Kidney (tissue), 22 donors: ENCODE results near the gene DCLK1. TPM values are rescaled to one million over a fixed set of nuclear protein-coding genes. Genes with fewer than 3 reads are reported as not detected.

Experiments used
- DNase-seq, 5 donors: peaks; one replicate each; pipeline ENCODE4 v3.0.0-alpha.2; 2013 to 2020
- FAIRE-seq: peaks from 2 replicates; lab custom pipeline; 2012; peaks lifted over from hg19 to GRCh38; lab: Jason Lieb, UNC
- H3K27ac ChIP-seq, 2 donors: one replicate each; pipeline ENCODE4 v1.7.0; 2013; ENCODE audit warnings: low read depth in 2 of 2, low read length in 2 of 2, inconsistent platforms in 1 of 2
- H3K27me3 ChIP-seq: one replicate; pipeline ENCODE4 v1.7.1; 2013; ENCODE audit warnings: low read length, inconsistent platforms; ENCODE audit not compliant: control insufficient read depth, insufficient read depth
- H3K36me3 ChIP-seq, 3 donors: one replicate each; pipeline versions ENCODE4 v1.7.0 to v1.7.1; 2013; ENCODE audit warnings: low read length in 3 of 3, control low read depth in 1 of 3, inconsistent platforms in 1 of 3; ENCODE audit not compliant: insufficient read depth in 3 of 3, control insufficient read depth in 2 of 3
- H3K4me1 ChIP-seq, 3 donors: one replicate each; pipeline versions ENCODE4 v1.7.0 to v1.7.1; 2013; ENCODE audit warnings: low read length in 3 of 3, inconsistent platforms in 1 of 3, low read depth in 1 of 3; ENCODE audit not compliant: control insufficient read depth in 2 of 3, insufficient read depth in 2 of 3
- H3K4me3 ChIP-seq, 3 donors: one replicate each; pipeline versions ENCODE4 v1.7.0 to v1.8.1; 2013; ENCODE audit warnings: low read length in 3 of 3, control low read depth in 1 of 3, inconsistent platforms in 1 of 3
- H3K9ac ChIP-seq, 3 donors: one replicate each; pipeline versions ENCODE4 v1.7.0 to v1.7.1; 2013; ENCODE audit warnings: low read length in 3 of 3, control low read depth in 1 of 3, inconsistent platforms in 1 of 3
- H3K9me3 ChIP-seq, 3 donors: one replicate each; pipeline versions ENCODE4 v1.7.0 to v1.7.1; 2013; ENCODE audit warnings: low read length in 3 of 3, control low read depth in 1 of 3, inconsistent platforms in 1 of 3; ENCODE audit not compliant: control insufficient read depth in 2 of 3, insufficient read depth in 1 of 3
- CTCF ChIP-seq: IDR thresholded peaks from 3 replicates; pipeline ENCODE4 v1.5.1; 2012; ENCODE audit warnings: mild to moderate bottlenecking, moderate library complexity, borderline replicate concordance; ENCODE audit not compliant: insufficient read depth; ENCODE audit errors: extremely low read depth
- intact Hi-C: fragments of 100-400 bp; cut with DNase I; formaldehyde crosslinking; loops from one replicate; pipeline ENCODE4 v1.11.1; 2022
- long read RNA-seq, 10 donors: library from polyadenylated mRNA in 1 of 10; unstranded in 1 of 10; transcript quantifications; one replicate each; pipeline ENCODE4 v2.0.0 and lab custom pipeline, GENCODE V29; 2021 to 2026
- polyA plus RNA-seq: library from polyadenylated mRNA; stranded (reverse); fragments of 350-450 nt; fragmentation: Illumina TruSeq; extraction: RNeasy Lipid Tissue Mini Kit (QIAGEN cat#74804); gene quantifications from one replicate; pipeline ENCODE4 v1.2.3, GENCODE V29; 2014; ENCODE audit warnings: low read depth, low replicate concordance; ENCODE audit not compliant: insufficient read depth
- total RNA-seq: library from RNA; stranded (reverse); fragmentation: NEBNext Ultra II Directional; extraction: Animal tissue kit (Norgen Biotek cat#: 25700); gene quantifications from one replicate; pipeline ENCODE4 v1.2.1, GENCODE V29; 2021
- donor health status: control.
- donor health status: control.
- donor health status: control.
- donor health status: control.
- donor health status: control.
- donor health status: DM: yes; HTN: yes; CAD: no.
- donor health status: Normal renal cell carcinoma (clear cell type).

DCLK1 gene
- total RNA-seq (8.3 TPM), polyA plus RNA-seq (0.73 TPM)
- long read RNA-seq, donor 1 = 0 reads
- long read RNA-seq, donor 2 = 0 reads
- long read RNA-seq, donor 3 = 0 reads
- long read RNA-seq, donor 4, partial matches to known transcripts = 0 of 1 reads
- long read RNA-seq, donor 4, other reads (novel, unspliced or antisense) = 0 of 1 reads
- long read RNA-seq, donor 5 = 0 reads
- long read RNA-seq, donor 6 = 0 reads
- long read RNA-seq, donor 7, partial matches to known transcripts = 1 of 9 reads
- long read RNA-seq, donor 7, other reads (novel, unspliced or antisense) = 5 of 9 reads
- long read RNA-seq, donor 8 = 0 reads
- long read RNA-seq, donor 9, partial matches to known transcripts = 0 of 1 reads
- long read RNA-seq, donor 9, other reads (novel, unspliced or antisense) = 0 of 1 reads
- long read RNA-seq, donor 10, partial matches to known transcripts = 0 of 1 reads
- long read RNA-seq, donor 10, other reads (novel, unspliced or antisense) = 0 of 1 reads

GRCh38 chr13:36131222-36131930, at the start of gene DCLK1:
Gene DCLK1, minus strand, starts transcription at chr13:36131382.
- Histone ChIP-seq H3K4me1 (no peaks in the 10 kb centered on the region), H3K4me3 (peak within 1 kb of the TSS in 2 of 3 donors; percentile 34 to 44), H3K9ac (no peak within 1 kb of the TSS), H3K36me3 (no peaks in the 10 kb centered on the region), H3K27ac (no peak within 1 kb of the TSS), H3K27me3 (peaks cover 4% of the 10 kb centered on the region), H3K9me3 (no peaks in the 10 kb centered on the region)
- intact Hi-C loops = no loop called here
- FAIRE-seq (no peak), DNase-seq (peak; percentile 67 to 83 (median 80))
- TF ChIP-seq CTCF = no peak

GRCh38 chr13:36175621-36176020, 44.4 kb upstream of the DCLK1 start:
- intact Hi-C loops = no loop called here
- TF ChIP-seq CTCF = no peak
- no peak overlapping the region for H3K9ac ChIP-seq
- no peak for FAIRE-seq
- no peaks in the 10 kb centered on the region for H3K4me1 ChIP-seq
- no peak overlapping the region for H3K27ac ChIP-seq
- no peak overlapping the region for H3K4me3 ChIP-seq
- H3K9me3 ChIP-seq = no peaks in the 10 kb centered on the region
- no peaks in the 10 kb centered on the region for H3K27me3 ChIP-seq
- DNase-seq = no peak
- H3K36me3 ChIP-seq = no peaks in the 10 kb centered on the region

- H3K36me3 ChIP-seq = no peaks in the 10 kb centered on the region
- FAIRE-seq = no peak
- no peaks in the 10 kb centered on the region for H3K4me1 ChIP-seq
- no peak for DNase-seq
- H3K9ac ChIP-seq = no peak overlapping the region
- no peak for TF ChIP-seq CTCF
- intact Hi-C loops = no loop called here
- H3K27me3 ChIP-seq = no peaks in the 10 kb centered on the region
- no peaks in the 10 kb centered on the region for H3K9me3 ChIP-seq
- H3K27ac ChIP-seq = no peak overlapping the region
- H3K4me3 ChIP-seq = no peak overlapping the region
Measured at GRCh38 chr13:36174923-36175322, 43.7 kb upstream of the DCLK1 start.
